OCI-LY7 (cell line): Measurements from ENCODE around the gene KIF16B.

Source experiments
- CTCF ChIP-seq: fragments of 200-600 bp; sonication (generic); conservative IDR thresholded peaks from 2 replicates; pipeline ENCODE4 v1.5.1; 2014; ENCODE audit warnings: mild to moderate bottlenecking, antibody characterized with exemption, low read length, moderate library complexity, mixed read lengths
- EZH2phosphoT487 ChIP-seq: fragments of 200-600 bp; sonication (generic); IDR thresholded peaks from 2 replicates; pipeline ENCODE4 v1.6.1; 2018; ENCODE audit warnings: low read depth, borderline replicate concordance, mild to moderate bottlenecking, mixed run types, antibody characterized with exemption, low read length, moderate library complexity, mixed read lengths

GRCh38 chr20:16531485-16531884 lies 41.8 kb downstream of the KIF16B start:
- no peak for TF ChIP-seq CTCF
- TF ChIP-seq EZH2phosphoT487: no peak
